ENCODE measurements around the gene SAC3D1.

DNA sequence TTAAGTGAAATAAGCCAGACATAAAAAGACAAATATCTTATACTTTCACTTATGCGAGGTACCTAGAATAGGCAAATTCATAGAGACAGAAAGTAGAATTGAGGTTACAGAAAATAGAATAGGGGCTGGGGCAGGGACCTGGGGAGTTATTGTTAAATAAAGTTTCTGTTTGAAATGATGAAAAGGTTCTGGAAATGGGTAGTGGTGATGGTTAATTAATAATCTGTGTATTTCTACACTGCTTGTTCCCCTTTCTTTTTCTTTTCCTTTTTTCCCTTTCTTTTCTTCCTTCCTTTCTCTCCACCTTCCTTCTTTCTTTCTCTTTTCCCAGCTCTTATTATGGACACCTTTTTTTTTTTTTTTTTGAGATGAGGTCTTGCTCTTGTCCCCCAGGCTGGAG is 14.5 kb downstream of the SAC3D1 start:
- no peak for TF ChIP-seq SIX5 (IDR thresholded peaks at IDR 0.05; ENCODE audit: low read depth, low read length)
- TF ChIP-seq POLR2A (IDR thresholded peaks at IDR 0.05; ENCODE audit: control extremely low read depth in 1 of 2, low read depth in 2 of 2, low read length in 2 of 2), result no peak
- no peak for TF ChIP-seq CREB1 (IDR thresholded peaks at IDR 0.05)
- no peak for TF ChIP-seq EGR1 (IDR thresholded peaks at IDR 0.05; ENCODE audit: borderline replicate concordance, low read depth, low read length)
